ENCODE results near the gene OPA3. TPM values are rescaled to one million over a fixed set of nuclear protein-coding genes. Genes with fewer than 3 reads are reported as not detected.

Gene OPA3
- total RNA-seq, 1 experiment from 2014 or later, result 15.2 TPM

DNA sequence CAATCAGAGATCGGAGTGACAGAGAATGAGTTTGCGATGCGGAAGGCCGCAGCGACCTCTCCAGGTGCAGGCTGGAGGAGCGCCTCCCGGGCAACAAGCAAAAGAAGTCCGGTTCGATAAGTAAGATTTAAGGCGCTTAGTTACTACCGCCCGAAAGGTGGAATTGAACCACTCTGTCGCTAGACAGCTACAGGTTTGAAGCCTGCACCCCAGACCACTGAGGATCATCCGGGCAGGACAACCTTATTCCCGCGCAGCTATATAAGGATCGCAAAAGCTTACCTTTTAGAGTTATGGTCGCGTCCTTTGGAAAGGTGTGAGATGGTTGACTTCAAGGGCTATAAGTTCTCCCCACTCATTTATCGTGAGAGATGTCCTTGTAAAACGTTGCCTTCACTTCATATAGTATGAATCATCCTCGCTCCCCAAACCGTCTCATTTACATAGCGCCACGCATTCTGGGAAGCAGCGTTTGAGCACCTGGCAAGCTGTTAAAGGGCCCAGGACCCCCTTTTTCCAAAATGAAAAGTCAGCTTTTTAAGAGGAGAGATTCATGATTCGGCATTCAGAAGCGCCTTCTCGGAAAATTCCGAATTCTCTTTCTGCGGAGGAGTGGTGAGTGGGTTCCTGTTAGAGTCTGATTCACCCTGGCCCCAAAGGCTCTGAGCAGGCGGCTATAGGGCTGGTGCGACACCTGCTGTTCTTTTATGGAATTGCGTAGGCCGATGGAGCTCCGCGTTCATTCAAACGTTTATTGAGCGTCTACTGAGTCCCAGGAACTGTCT is 106.0 kb downstream of the OPA3 start:
- Histone ChIP-seq H3K27ac (ENCODE audit: low read depth, low read length, poor library complexity, severe bottlenecking) (peak overlapping the region; percentile 95), H3K9me3 (ENCODE audit: low read depth, low read length, poor library complexity, severe bottlenecking) (no peaks in the 10 kb centered on the region), H3K27me3 (replicated peaks; ENCODE audit: insufficient read depth, low read depth, low read length, poor library complexity) (no peaks in the 10 kb centered on the region), H3K4me3 (ENCODE audit: low read depth, low read length, poor library complexity, severe bottlenecking) (peak overlapping the region; percentile 51), H3K4me1 (ENCODE audit: insufficient read depth, low read length, poor library complexity, severe bottlenecking) (peaks cover 5% of the 10 kb centered on the region), H3K36me3 (ENCODE audit: insufficient read depth, low read length, poor library complexity, severe bottlenecking) (no peaks in the 10 kb centered on the region)
- TF ChIP-seq EZH2 (IDR thresholded peaks at IDR 0.05; ENCODE audit: borderline replicate concordance, low read depth, low read length, poor library complexity, severe bottlenecking), result no peak
- TF ChIP-seq, protein P1, sequence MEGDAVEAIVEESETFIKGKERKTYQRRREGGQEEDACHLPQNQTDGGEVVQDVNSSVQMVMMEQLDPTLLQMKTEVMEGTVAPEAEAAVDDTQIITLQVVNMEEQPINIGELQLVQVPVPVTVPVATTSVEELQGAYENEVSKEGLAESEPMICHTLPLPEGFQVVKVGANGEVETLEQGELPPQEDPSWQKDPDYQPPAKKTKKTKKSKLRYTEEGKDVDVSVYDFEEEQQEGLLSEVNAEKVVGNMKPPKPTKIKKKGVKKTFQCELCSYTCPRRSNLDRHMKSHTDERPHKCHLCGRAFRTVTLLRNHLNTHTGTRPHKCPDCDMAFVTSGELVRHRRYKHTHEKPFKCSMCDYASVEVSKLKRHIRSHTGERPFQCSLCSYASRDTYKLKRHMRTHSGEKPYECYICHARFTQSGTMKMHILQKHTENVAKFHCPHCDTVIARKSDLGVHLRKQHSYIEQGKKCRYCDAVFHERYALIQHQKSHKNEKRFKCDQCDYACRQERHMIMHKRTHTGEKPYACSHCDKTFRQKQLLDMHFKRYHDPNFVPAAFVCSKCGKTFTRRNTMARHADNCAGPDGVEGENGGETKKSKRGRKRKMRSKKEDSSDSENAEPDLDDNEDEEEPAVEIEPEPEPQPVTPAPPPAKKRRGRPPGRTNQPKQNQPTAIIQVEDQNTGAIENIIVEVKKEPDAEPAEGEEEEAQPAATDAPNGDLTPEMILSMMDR (conservative IDR thresholded peaks at IDR 0.05; ENCODE audit: low read depth, low read length), result peak; percentile 96
- CTCF ChIA-PET, result interaction anchor here (0.5 to 5.6 kb wide), 22 partner anchors 8 to 301 kb away, joined by 3 to 99 read pairs (median 4); partner anchors contain the start of genes BLOC1S3, FOSB, QPCTL and TRAPPC6A
- intact Hi-C loops (cut with micrococcal nuclease; ENCODE audit: unreplicated experiment), result loop anchor here (1.0 kb wide), 2 partner anchors 39 to 51 kb away; no protein-coding TSS in a partner anchor
- BruUV-seq (replicated peaks), result TSS peak; percentile 100
- POLR2A ChIA-PET (ENCODE audit: low non-redundant PET), result no interaction called here
- peak; percentile 95 for DNase-seq (ENCODE audit: low spot score)

DNA sequence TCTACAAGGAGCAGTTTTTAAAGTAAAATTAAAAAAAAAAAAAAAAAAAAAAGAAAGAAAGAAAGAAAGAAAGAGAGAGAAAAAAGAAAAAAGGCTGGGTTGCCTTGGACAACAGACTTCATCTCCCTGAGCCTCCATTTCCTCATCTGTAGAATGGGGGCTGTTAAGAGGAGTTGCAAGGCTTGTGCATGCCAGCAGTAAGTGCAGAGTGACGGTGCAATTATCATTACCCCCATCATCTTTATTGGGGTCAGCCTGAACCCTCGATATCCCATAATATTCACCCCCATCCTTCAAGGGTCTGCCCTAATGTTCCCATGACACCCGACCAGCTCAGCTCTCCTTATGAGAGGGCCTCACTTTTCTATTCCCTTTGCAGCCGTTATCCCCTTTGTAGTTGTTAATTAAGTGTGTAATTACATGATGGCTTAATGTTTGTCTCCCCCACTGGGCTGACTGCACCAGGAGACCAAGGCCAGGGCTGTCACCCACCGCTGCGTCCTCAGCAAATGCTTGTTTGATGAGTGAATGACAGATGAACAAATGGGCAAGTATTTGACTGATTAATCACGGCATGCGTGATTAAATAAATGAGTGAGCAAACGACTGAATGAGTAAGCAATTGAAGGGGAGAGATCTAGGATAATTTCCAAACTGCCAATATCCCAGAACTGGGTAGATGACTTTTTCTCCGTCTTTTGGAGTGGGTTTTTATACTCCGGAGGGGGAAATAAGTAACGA is 106.7 kb downstream of the OPA3 start:
- peak overlapping the region; percentile 95 for H3K27ac ChIP-seq (ENCODE audit: low read depth, low read length, poor library complexity, severe bottlenecking)
- peak overlapping the region; percentile 51 for H3K4me3 ChIP-seq (ENCODE audit: low read depth, low read length, poor library complexity, severe bottlenecking)
- DNase-seq (ENCODE audit: low spot score), result peak; percentile 74
- no peaks in the 10 kb centered on the region for H3K27me3 ChIP-seq (replicated peaks; ENCODE audit: insufficient read depth, low read depth, low read length, poor library complexity)
- peaks cover 5% of the 10 kb centered on the region for H3K4me1 ChIP-seq (ENCODE audit: insufficient read depth, low read length, poor library complexity, severe bottlenecking)
- ChIA-PET CTCF (interaction anchor here (0.6 to 5.6 kb wide), 11 partner anchors 9 to 300 kb away, joined by 3 to 99 read pairs (median 4); partner anchors contain the start of genes BLOC1S3, FOSB and TRAPPC6A), POLR2A (ENCODE audit: low non-redundant PET) (no interaction called here)
- no peaks in the 10 kb centered on the region for H3K36me3 ChIP-seq (ENCODE audit: insufficient read depth, low read length, poor library complexity, severe bottlenecking)
- no TSS peak for BruUV-seq (replicated peaks)
- TF ChIP-seq EZH2 (IDR thresholded peaks at IDR 0.05; ENCODE audit: borderline replicate concordance, low read depth, low read length, poor library complexity, severe bottlenecking), result no peak
- TF ChIP-seq, protein P1 (conservative IDR thresholded peaks at IDR 0.05; ENCODE audit: low read depth, low read length), result no peak
- intact Hi-C loops (cut with micrococcal nuclease; ENCODE audit: unreplicated experiment), result loop anchor here (1.0 kb wide), 1 partner anchor 39 kb away; no protein-coding TSS in a partner anchor
- H3K9me3 ChIP-seq (ENCODE audit: low read depth, low read length, poor library complexity, severe bottlenecking), result no peaks in the 10 kb centered on the region

Other genes starting within 250 kb of the OPA3 start
- 0.44 and 0.49 TPM in 2 replicates for gene KLC3, start 244.1 kb downstream of the OPA3 start, total RNA-seq (2021)
- 51.6 and 59.2 TPM in 2 replicates for gene ERCC2, start 214.2 kb downstream of the OPA3 start, total RNA-seq (2021)
- gene PPP1R13L, start 179.7 kb downstream of the OPA3 start, total RNA-seq (2021), result 5.5 and 8.1 TPM in 2 replicates
- 23.2 and 30.1 TPM in 2 replicates for gene POLR1G, start 178.2 kb downstream of the OPA3 start, total RNA-seq (2021)
- gene ERCC1, start 160.9 kb downstream of the OPA3 start, total RNA-seq (2021), result 158 and 165 TPM in 2 replicates
- 1.0 and 1.9 TPM in 2 replicates for gene FOSB, start 116.8 kb downstream of the OPA3 start, total RNA-seq (2021)
- gene RTN2, start 87.8 kb downstream of the OPA3 start, total RNA-seq (2021), result 6.6 and 9.1 TPM in 2 replicates
- gene PPM1N, start 86.4 kb downstream of the OPA3 start, total RNA-seq (2021), result 0.80 and 1.6 TPM in 2 replicates
- gene VASP, start 77.3 kb downstream of the OPA3 start, total RNA-seq (2021), result 89.6 and 102 TPM in 2 replicates
- not detected in 2 replicates for gene GPR4, start 17.4 kb upstream of the OPA3 start, total RNA-seq (2021)
- gene EML2, start 54.6 kb upstream of the OPA3 start, total RNA-seq (2021), result 17.0 and 21.0 TPM in 2 replicates
- 0.45 and 1.0 TPM in 2 replicates for gene GIPR, start 83.4 kb upstream of the OPA3 start, total RNA-seq (2021)
- gene SNRPD2, start 107.2 kb upstream of the OPA3 start, total RNA-seq (2021), result 590 and 597 TPM in 2 replicates
- gene QPCTL, start 107.9 kb upstream of the OPA3 start, total RNA-seq (2021), result 12.8 and 17.4 TPM in 2 replicates
- gene FBXO46, start 146.1 kb upstream of the OPA3 start, total RNA-seq (2021), result 18.8 and 24.3 TPM in 2 replicates
- not detected in 2 replicates for gene MEIOSIN, start 148.6 kb upstream of the OPA3 start, total RNA-seq (2021)
- 23.6 and 26.7 TPM in 2 replicates for gene SIX5, start 184.4 kb upstream of the OPA3 start, total RNA-seq (2021)
- 79.9 and 82.0 TPM in 2 replicates for gene DMPK, start 197.7 kb upstream of the OPA3 start, total RNA-seq (2021)
- 79.2 and 86.7 TPM in 2 replicates for gene DMWD, start 208.0 kb upstream of the OPA3 start, total RNA-seq (2021)
- 0.15 and 0.19 TPM in 2 replicates for gene RSPH6A, start 230.5 kb upstream of the OPA3 start, total RNA-seq (2021)